Stimulated activated CD4-positive, alpha-beta T cell treated with anti-CD3 and anti-CD28 coated beads, Interleukin-12 subunit alpha, Interleukin-12 subunit beta, amount 100 ng/mL, for 24 hours (primary cell): Measurements from ENCODE around the gene CALHM2.

Experiments
- DNase-seq, 2 experiments: peaks; one replicate each; pipeline ENCODE4 v3.0.0-alpha.2; 2020; ENCODE audit warnings: low read depth in 2 of 2

CALHM2 gene

GRCh38 chr10:103476046-103476768 lies 24.0 kb upstream of the CALHM2 start:
- no peak for DNase-seq

GRCh38 chr10:103475437-103475836 lies 23.3 kb upstream of the CALHM2 start:
- DNase-seq, result no peak

GRCh38 chr10:103474077-103474476 lies 21.9 kb upstream of the CALHM2 start:
- DNase-seq, result no peak

GRCh38 chr10:103473261-103473671 lies 21.1 kb upstream of the CALHM2 start:
- DNase-seq, result no peak

GRCh38 chr10:103472005-103472404 lies 19.8 kb upstream of the CALHM2 start:
- DNase-seq, result no peak

- DNase-seq, result peak; percentile 30 to 54
Observed at GRCh38 chr10:103470761-103471653, 18.8 kb upstream of the CALHM2 start.

GRCh38 chr10:103469201-103469600 lies 17.0 kb upstream of the CALHM2 start:
- no peak for DNase-seq

GRCh38 chr10:103467406-103467805 lies 15.2 kb upstream of the CALHM2 start:
- DNase-seq, result no peak

- DNase-seq, result no peak
Observed at GRCh38 chr10:103466734-103467133, 14.6 kb upstream of the CALHM2 start.

GRCh38 chr10:103465411-103466179 lies 13.4 kb upstream of the CALHM2 start:
- no peak for DNase-seq

GRCh38 chr10:103463499-103463898 lies 11.3 kb upstream of the CALHM2 start:
- no peak for DNase-seq

- DNase-seq, result no peak
Observed at GRCh38 chr10:103459615-103460014, 7.4 kb upstream of the CALHM2 start.

GRCh38 chr10:103458720-103459119 lies 6.5 kb upstream of the CALHM2 start, which contains the start of gene CALHM1:
Gene CALHM1 (minus strand): TSS chr10:103458900. CDS start chr10:103458751, 149 bp downstream.
- DNase-seq, result no peak

- no peak for DNase-seq
Observed at GRCh38 chr10:103457896-103458583, 5.9 kb upstream of the CALHM2 start.

- no peak for DNase-seq
Observed at GRCh38 chr10:103457176-103457712, 5.1 kb upstream of the CALHM2 start.

- DNase-seq, result no peak
Observed at GRCh38 chr10:103456074-103456660, 4.0 kb upstream of the CALHM2 start.

GRCh38 chr10:103455235-103455634 lies 3.1 kb upstream of the CALHM2 start:
- DNase-seq, result no peak

- DNase-seq, result no peak
Observed at GRCh38 chr10:103454026-103454425, 1.9 kb upstream of the CALHM2 start.

- DNase-seq, result no peak
Observed at GRCh38 chr10:103452506-103453230, 498 bp upstream of the CALHM2 start.
